Stimulated activated CD8-positive, alpha-beta memory T cell treated with anti-CD3 and anti-CD28 coated beads, Interleukin-2, amount 100 ng/mL, for 1 hour (primary cell): ENCODE results near the gene UPF2.
"Not testable (repeated sequence)": the region's sequence is repeated elsewhere in the genome, so short reads cannot be mapped to it uniquely, and the experiment has no call there.

Experiments used
- DNase-seq, 2 donors: peaks; one replicate each; pipeline ENCODE4 v3.0.0-alpha.2; 2020; ENCODE audit warnings: low read depth in 2 of 2

Gene UPF2

GRCh38 chr10:11902646-11903045 is 140.0 kb downstream of the UPF2 start:
- no peak for DNase-seq

- DNase-seq, result no peak
Measured at GRCh38 chr10:11901833-11902475, 140.7 kb downstream of the UPF2 start.

GRCh38 chr10:11901454-11901832 is 141.2 kb downstream of the UPF2 start:
- DNase-seq, result no peak

GRCh38 chr10:11901036-11901301 is 141.6 kb downstream of the UPF2 start:
- DNase-seq, result no peak

- DNase-seq, result no peak
Measured at GRCh38 chr10:11899067-11899876, 143.3 kb downstream of the UPF2 start.

GRCh38 chr10:11898372-11899066 is 144.1 kb downstream of the UPF2 start:
- DNase-seq, result no peak

- no peak for DNase-seq
Measured at GRCh38 chr10:11898033-11898371, 144.6 kb downstream of the UPF2 start.

- no peak for DNase-seq
Measured at GRCh38 chr10:11896549-11897200, 145.9 kb downstream of the UPF2 start.

- no peak for DNase-seq
Measured at GRCh38 chr10:11895598-11895997, 147.0 kb downstream of the UPF2 start.

- no peak for DNase-seq
Measured at GRCh38 chr10:11895108-11895466, 147.5 kb downstream of the UPF2 start.

- DNase-seq, result no peak
Measured at GRCh38 chr10:11894381-11895107, 148.1 kb downstream of the UPF2 start.

GRCh38 chr10:11893749-11894278 is 148.8 kb downstream of the UPF2 start:
- no peak for DNase-seq

GRCh38 chr10:11891776-11892486 is 150.7 kb downstream of the UPF2 start:
- DNase-seq, result no peak

GRCh38 chr10:11889263-11889662 is 153.3 kb downstream of the UPF2 start:
- not testable (repeated sequence) for DNase-seq

GRCh38 chr10:11887381-11888227 is 155.0 kb downstream of the UPF2 start:
- DNase-seq, result no peak

- DNase-seq, result no peak
Measured at GRCh38 chr10:11886851-11887250, 155.8 kb downstream of the UPF2 start.

- DNase-seq, result no peak
Measured at GRCh38 chr10:11886138-11886474, 156.5 kb downstream of the UPF2 start.

GRCh38 chr10:11885437-11886137 is 157.0 kb downstream of the UPF2 start:
- no peak for DNase-seq

GRCh38 chr10:11884706-11885423 is 157.7 kb downstream of the UPF2 start:
- DNase-seq, result no peak
